Fibroblast of peridontal ligament (primary cell): ENCODE data around the gene CDH4.

ENCODE experiments used
- DNase-seq: peaks from one replicate; pipeline ENCODE4 v3.0.0-alpha.2; 2010; ENCODE audit errors: extremely low read depth

Gene CDH4

GRCh38 chr20:61816606-61817460 is 564.8 kb downstream of the CDH4 start:
- DNase-seq, result no peak

- DNase-seq, result no peak
Observed at GRCh38 chr20:61817575-61817974, 565.5 kb downstream of the CDH4 start.

- DNase-seq, result no peak
Observed at GRCh38 chr20:61818746-61819573, 566.9 kb downstream of the CDH4 start.

GRCh38 chr20:61819574-61819846 is 567.4 kb downstream of the CDH4 start:
- no peak for DNase-seq

- no peak for DNase-seq
Observed at GRCh38 chr20:61819921-61820825, 568.1 kb downstream of the CDH4 start.

- no peak for DNase-seq
Observed at GRCh38 chr20:61821735-61822134, 569.7 kb downstream of the CDH4 start.

- DNase-seq, result no peak
Observed at GRCh38 chr20:61822396-61822795, 570.3 kb downstream of the CDH4 start.

GRCh38 chr20:61823242-61823641 is 571.2 kb downstream of the CDH4 start:
- no peak for DNase-seq

GRCh38 chr20:61828891-61829290 is 576.8 kb downstream of the CDH4 start:
- no peak for DNase-seq

- DNase-seq, result no peak
Observed at GRCh38 chr20:61829526-61829925, 577.5 kb downstream of the CDH4 start.

- no peak for DNase-seq
Observed at GRCh38 chr20:61830241-61830930, 578.3 kb downstream of the CDH4 start.

GRCh38 chr20:61830991-61831390 is 578.9 kb downstream of the CDH4 start:
- no peak for DNase-seq

- no peak for DNase-seq
Observed at GRCh38 chr20:61832181-61832580, 580.1 kb downstream of the CDH4 start.

GRCh38 chr20:61833807-61834610 is 581.9 kb downstream of the CDH4 start:
- DNase-seq, result no peak

- no peak for DNase-seq
Observed at GRCh38 chr20:61835301-61835700, 583.2 kb downstream of the CDH4 start.

GRCh38 chr20:61835791-61836350 is 583.8 kb downstream of the CDH4 start:
- no peak for DNase-seq

- no peak for DNase-seq
Observed at GRCh38 chr20:61837200-61837599, 585.1 kb downstream of the CDH4 start.

- no peak for DNase-seq
Observed at GRCh38 chr20:61839223-61839911, 587.3 kb downstream of the CDH4 start.

GRCh38 chr20:61839912-61840778 is 588.1 kb downstream of the CDH4 start:
- DNase-seq, result no peak
